A549 (cell line): ENCODE data around the gene LRRIQ1.

Experiments used
- CBX8 ChIP-seq: fragments of 200-600 bp; sonication (generic); IDR thresholded peaks from 2 replicates; pipeline ENCODE4 v1.6.1; 2016
- CTCF ChIP-seq: fragments of >200 bp; sonication (Bioruptor Twin); formaldehyde crosslinking; IDR thresholded peaks from 3 replicates; pipeline ENCODE4 v1.5.1; 2016
- EP300 ChIP-seq, 2 experiments: fragments of >200 bp; sonication (Bioruptor Twin); formaldehyde crosslinking; IDR thresholded peaks; 2 replicates in 1 of 2; 3 replicates in 1 of 2; pipeline ENCODE4 v1.6.1; 2016 to 2017
- MAZ ChIP-seq: fragments of 150-350 bp; IDR thresholded peaks from 2 replicates; pipeline ENCODE4 v1.6.1; 2014; ENCODE audit warnings: antibody characterized with exemption, low read depth, low read length, borderline replicate concordance
- POLR2A ChIP-seq: IDR thresholded peaks from 2 replicates; pipeline ENCODE4 v1.6.1; 2012; ENCODE audit warnings: mild to moderate bottlenecking, low read length
- REST ChIP-seq: fragments of 200-600 bp; sonication (generic); IDR thresholded peaks from 2 replicates; pipeline ENCODE4 v1.6.1; 2016; ENCODE audit warnings: antibody characterized with exemption, mild to moderate bottlenecking, moderate library complexity

- TF ChIP-seq CTCF: no peak
- no peak for TF ChIP-seq CBX8
- no peak for TF ChIP-seq MAZ
- TF ChIP-seq POLR2A: no peak
- no peak for TF ChIP-seq REST
- TF ChIP-seq EP300 (IDR thresholded peaks at IDR 0.05): no peak
These were observed 189.3 kb downstream of the LRRIQ1 start for GRCh38 chr12:85225501-85225900.
